Measurements from ENCODE around the gene CRYL1. TPM values are rescaled to one million over a fixed set of nuclear protein-coding genes. Genes with fewer than 3 reads are reported as not detected.

The CRYL1 gene
- polyA plus RNA-seq, 3 donors, result 35.0 to 70.2 (median 51.4) TPM

GRCh38 chr13:20441879-20442278, 83.8 kb downstream of the CRYL1 start:
- no peaks in the 10 kb centered on the region for H3K79me2 ChIP-seq (ENCODE audit: insufficient read depth, low read length)
- no peak overlapping the region for H3K4me2 ChIP-seq (replicated peaks; ENCODE audit: extremely low read depth, low read length, poor library complexity, severe bottlenecking)
- intact Hi-C loops (cut with micrococcal nuclease), result no loop called here
- H3K9me3 ChIP-seq (replicated peaks in 1 of 2; ENCODE audit: control insufficient read depth in 1 of 2, insufficient read depth in 1 of 2, low read length in 2 of 2), result peaks cover 4 to 9% of the 10 kb centered on the region in 2 donors
- peaks cover 0 to 2% (median 0%) of the 10 kb centered on the region in 3 donors for H3K27me3 Mint-ChIP-seq (ENCODE audit: low read depth in 3 of 3)
- DNase-seq, result no peak
- no peaks in the 10 kb centered on the region for H4K20me1 ChIP-seq (ENCODE audit: insufficient read depth, low read length)
- H3K4me3 Mint-ChIP-seq, result no peak overlapping the region
- H3K9me3 Mint-ChIP-seq, result peaks cover 0 to 11% (median 7%) of the 10 kb centered on the region in 7 donors
- H3K36me3 Mint-ChIP-seq, result peaks cover 6 to 10% of the 10 kb centered on the region in 2 donors
- H3K36me3 ChIP-seq (replicated peaks in 1 of 2; ENCODE audit: control insufficient read depth in 1 of 2, insufficient read depth in 2 of 2, low read length in 2 of 2), result no peaks in the 10 kb centered on the region
- no peak overlapping the region for H3K27ac Mint-ChIP-seq
- TF ChIP-seq CTCF (IDR thresholded peaks at IDR 0.05), result no peak
- peaks cover 3% of the 10 kb centered on the region for H3K4me1 Mint-ChIP-seq
- no peaks in the 10 kb centered on the region for H3K4me1 ChIP-seq (ENCODE audit: control insufficient read depth in 1 of 2, insufficient read depth in 2 of 2, low read length in 2 of 2)
- no peaks in the 10 kb centered on the region for H3K27me3 ChIP-seq (ENCODE audit: control insufficient read depth in 2 of 2, insufficient read depth in 2 of 2, low read length in 2 of 2)
- WGBS (ENCODE audit: insufficient coverage), result 100% methylated on average over 1 of the region's 2 CpGs
- H3K4me3 ChIP-seq (replicated peaks in 1 of 3; ENCODE audit: low read depth in 2 of 3, low read length in 3 of 3), result no peak overlapping the region
- H2AFZ ChIP-seq (ENCODE audit: insufficient read depth, low read depth, low read length, poor library complexity, severe bottlenecking), result no peak overlapping the region
- no peak overlapping the region for H3K27ac ChIP-seq (ENCODE audit: low read depth in 1 of 2, low read length in 2 of 2)
- no peak overlapping the region for H3K9ac ChIP-seq (ENCODE audit: insufficient read depth, low read length, poor library complexity, severe bottlenecking)

- intact Hi-C loops (cut with micrococcal nuclease), result no loop called here
- 84% methylated on average over 5 of the region's 5 CpGs for WGBS (ENCODE audit: insufficient coverage)
- H3K9me3 Mint-ChIP-seq, result peaks cover 0 to 6% (median 1%) of the 10 kb centered on the region in 7 donors
Observed at GRCh38 chr13:20441056-20441455, 84.6 kb downstream of the CRYL1 start.

More at GRCh38 chr13:20441056-20441455, 84.6 kb downstream of the CRYL1 start:
- no peak overlapping the region for H3K4me2 ChIP-seq (replicated peaks; ENCODE audit: extremely low read depth, low read length, poor library complexity, severe bottlenecking)
- peak overlapping the region in 1 of 7 donors; percentile 57 for H3K27ac Mint-ChIP-seq
- H3K27ac ChIP-seq (ENCODE audit: low read depth in 1 of 2, low read length in 2 of 2), result no peak overlapping the region
- no peaks in the 10 kb centered on the region for H4K20me1 ChIP-seq (ENCODE audit: insufficient read depth, low read length)
- no peak overlapping the region for H3K9ac ChIP-seq (ENCODE audit: insufficient read depth, low read length, poor library complexity, severe bottlenecking)
- H3K79me2 ChIP-seq (ENCODE audit: insufficient read depth, low read length), result no peaks in the 10 kb centered on the region
- peaks cover 3% of the 10 kb centered on the region for H3K4me1 Mint-ChIP-seq
- TF ChIP-seq CTCF (IDR thresholded peaks at IDR 0.05), result no peak
- no peak overlapping the region for H3K4me3 Mint-ChIP-seq
- H3K4me3 ChIP-seq (replicated peaks in 1 of 3; ENCODE audit: low read depth in 2 of 3, low read length in 3 of 3), result no peak overlapping the region
- H3K4me1 ChIP-seq (ENCODE audit: control insufficient read depth in 1 of 2, insufficient read depth in 2 of 2, low read length in 2 of 2), result no peaks in the 10 kb centered on the region
- peaks cover under 1 to 2% of the 10 kb centered on the region in 2 donors for H3K9me3 ChIP-seq (replicated peaks in 1 of 2; ENCODE audit: control insufficient read depth in 1 of 2, insufficient read depth in 1 of 2, low read length in 2 of 2)
- H3K27me3 ChIP-seq (ENCODE audit: control insufficient read depth in 2 of 2, insufficient read depth in 2 of 2, low read length in 2 of 2), result no peaks in the 10 kb centered on the region
- DNase-seq, result no peak
- no peaks in the 10 kb centered on the region for H3K27me3 Mint-ChIP-seq (ENCODE audit: low read depth in 3 of 3)
- peaks cover 0 to 6% of the 10 kb centered on the region in 2 donors for H3K36me3 ChIP-seq (replicated peaks in 1 of 2; ENCODE audit: control insufficient read depth in 1 of 2, insufficient read depth in 2 of 2, low read length in 2 of 2)
- no peak overlapping the region for H2AFZ ChIP-seq (ENCODE audit: insufficient read depth, low read depth, low read length, poor library complexity, severe bottlenecking)
- peaks cover 5 to 6% of the 10 kb centered on the region in 2 donors for H3K36me3 Mint-ChIP-seq
